ENCODE results near the gene STRA6. TPM values are rescaled to one million over a fixed set of nuclear protein-coding genes. Genes with fewer than 3 reads are reported as not detected.

STRA6 gene
- polyA plus RNA-seq, 6 donors from 2014 or later, result not detected

DNA sequence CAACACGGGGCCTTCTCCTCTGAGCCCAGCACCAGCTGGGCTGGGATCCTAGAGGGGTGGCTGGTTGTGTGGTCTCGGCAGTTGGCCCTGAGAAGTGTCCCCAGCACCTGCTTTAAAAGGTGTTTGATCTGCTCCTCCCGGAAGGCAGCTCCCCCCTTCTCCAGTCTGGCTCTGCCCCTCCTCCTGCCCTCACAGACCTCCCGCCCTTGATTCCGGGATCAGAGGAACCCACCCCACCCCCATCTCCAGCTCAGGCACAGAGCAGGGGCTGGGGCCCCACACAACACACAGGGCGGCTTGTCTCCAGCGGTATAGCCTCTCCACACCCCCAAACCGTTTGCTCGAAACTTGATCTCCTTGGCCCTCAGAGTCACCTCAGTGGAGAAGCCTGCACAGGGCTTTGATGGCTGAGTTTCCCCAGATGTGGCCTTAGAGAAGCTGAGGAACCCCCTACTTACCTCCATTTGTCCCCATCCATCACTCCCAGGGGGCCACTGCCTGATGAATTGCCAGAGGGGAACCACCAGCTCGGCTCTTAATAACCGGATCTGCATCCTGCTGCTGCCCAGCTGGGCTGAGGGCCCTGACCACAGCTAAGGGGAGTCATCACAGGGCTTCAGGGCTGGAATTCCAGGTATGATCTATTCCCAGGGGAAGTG lies 6.4 kb upstream of the STRA6 start:
- no peak for ATAC-seq (ENCODE audit: low read depth in 2 of 2)
- H3K4me3 Mint-ChIP-seq, result no peak overlapping the region
- H3K9me3 Mint-ChIP-seq, result peaks cover 0 to 6% (median 4%) of the 10 kb centered on the region in 7 donors
- no peak overlapping the region for H3K27ac Mint-ChIP-seq
- no peaks in the 10 kb centered on the region for H3K36me3 Mint-ChIP-seq
- no peak for DNase-seq
- H3K4me1 Mint-ChIP-seq, result no peaks in the 10 kb centered on the region
- peaks cover 18 to 49% (median 37%) of the 10 kb centered on the region in 3 donors for H3K27me3 Mint-ChIP-seq

DNA sequence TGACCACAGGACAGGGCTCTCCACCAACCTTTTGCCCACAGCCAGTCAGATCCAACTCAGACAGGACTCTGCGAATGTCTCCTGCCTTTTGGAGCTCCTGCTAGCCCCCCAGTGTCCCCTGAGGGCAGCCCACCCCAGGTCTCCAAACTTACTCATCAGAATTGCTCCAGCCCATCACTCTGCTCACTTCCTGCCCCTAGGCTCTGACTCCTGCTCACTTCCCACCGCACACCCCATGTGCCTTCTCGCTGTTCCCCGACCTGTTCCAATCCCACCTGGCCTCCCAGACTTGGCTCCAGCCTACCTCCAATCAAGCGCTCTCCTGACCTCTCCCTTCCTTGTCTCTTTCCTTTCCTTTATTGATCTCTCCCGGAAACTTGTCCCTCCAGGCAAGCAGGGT lies 5.9 kb upstream of the STRA6 start:
- H3K9me3 Mint-ChIP-seq, result peaks cover 0 to 6% (median 4%) of the 10 kb centered on the region in 7 donors
- no peaks in the 10 kb centered on the region for H3K36me3 Mint-ChIP-seq
- ATAC-seq (ENCODE audit: low read depth in 2 of 2), result no peak
- H3K4me1 Mint-ChIP-seq, result no peaks in the 10 kb centered on the region
- DNase-seq, result no peak
- H3K27me3 Mint-ChIP-seq, result peaks cover 18 to 53% (median 37%) of the 10 kb centered on the region in 3 donors
- H3K27ac Mint-ChIP-seq, result no peak overlapping the region
- H3K4me3 Mint-ChIP-seq, result no peak overlapping the region

DNA sequence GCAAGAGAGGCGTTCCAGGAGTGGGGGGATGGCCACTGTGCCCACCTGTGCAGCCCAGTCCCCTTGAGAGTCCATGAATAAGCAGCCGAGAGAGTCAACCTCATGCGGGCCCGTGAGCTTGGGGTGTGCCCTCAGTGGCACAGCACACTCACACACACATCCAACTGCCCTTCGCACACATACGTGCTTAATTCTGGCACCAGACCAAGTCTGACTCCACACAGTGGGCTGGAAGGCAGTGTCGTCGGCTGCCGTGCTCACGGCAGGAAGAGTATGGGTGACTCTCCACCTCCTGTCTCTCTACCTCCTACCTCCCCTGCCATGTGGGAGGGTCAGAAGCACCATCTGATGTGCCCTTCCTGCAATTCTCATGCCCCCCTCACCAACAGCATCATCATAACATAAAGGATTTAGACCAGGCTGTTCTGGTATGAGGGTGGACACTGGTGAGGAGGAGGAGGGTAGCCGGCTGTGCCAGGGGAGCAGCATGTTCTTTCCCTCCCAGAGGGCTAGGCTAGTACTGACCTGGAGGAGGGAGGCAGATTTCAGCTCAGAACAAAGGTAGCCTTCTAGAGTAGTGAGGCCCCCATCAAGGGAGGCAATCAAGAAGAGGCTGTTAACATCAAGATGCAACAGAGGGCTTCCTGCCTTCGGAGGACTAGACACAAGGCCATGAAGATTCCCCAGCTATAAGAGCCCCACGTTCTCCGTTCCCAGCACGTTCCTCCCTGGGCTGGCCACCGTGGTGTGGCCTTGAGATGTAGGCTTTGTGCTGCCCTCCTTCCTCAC lies 5.3 kb upstream of the STRA6 start:
- no peaks in the 10 kb centered on the region for H3K36me3 Mint-ChIP-seq
- no peak overlapping the region for H3K4me3 Mint-ChIP-seq
- ATAC-seq (ENCODE audit: low read depth in 2 of 2), result no peak
- no peak for DNase-seq
- H3K27ac Mint-ChIP-seq, result no peak overlapping the region
- peaks cover 0 to 6% (median 4%) of the 10 kb centered on the region in 7 donors for H3K9me3 Mint-ChIP-seq
- no peaks in the 10 kb centered on the region for H3K4me1 Mint-ChIP-seq
- peaks cover 22 to 60% (median 44%) of the 10 kb centered on the region in 3 donors for H3K27me3 Mint-ChIP-seq

DNA sequence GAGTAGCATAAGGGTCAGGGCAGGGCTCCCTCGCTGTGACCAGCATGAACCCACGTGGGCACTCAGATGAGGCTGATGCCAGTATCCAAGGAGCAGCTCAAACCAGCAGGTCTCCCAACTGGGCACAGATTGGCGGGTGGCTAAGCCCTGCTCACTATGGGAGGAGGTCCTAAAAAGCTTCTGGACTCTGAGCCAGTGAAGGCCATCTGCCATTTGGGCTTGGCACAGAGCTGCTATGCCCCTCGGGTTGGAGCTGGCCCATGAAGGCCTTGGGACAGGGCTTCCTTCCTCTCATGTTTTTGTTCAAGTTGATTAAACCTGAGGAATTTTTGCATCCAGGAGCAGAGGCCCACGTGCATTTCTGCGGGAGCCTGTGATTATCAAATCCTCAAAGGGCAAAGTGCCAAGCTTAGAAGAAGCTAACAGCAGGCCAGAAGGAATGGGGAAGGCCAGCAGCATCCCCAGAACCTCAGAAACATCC lies 4.3 kb upstream of the STRA6 start:
- Mint-ChIP-seq H3K4me3 (no peak overlapping the region), H3K27ac (no peak overlapping the region), H3K27me3 (peaks cover 22 to 64% (median 48%) of the 10 kb centered on the region in 3 donors), H3K36me3 (no peaks in the 10 kb centered on the region), H3K9me3 (peaks cover 0 to 6% (median 4%) of the 10 kb centered on the region in 7 donors), H3K4me1 (no peaks in the 10 kb centered on the region)
- ATAC-seq (ENCODE audit: low read depth in 2 of 2) (no peak), DNase-seq (no peak)

GRCh38 chr15:74205582-74205947 lies 3.0 kb upstream of the STRA6 start:
- Mint-ChIP-seq H3K36me3 (no peaks in the 10 kb centered on the region), H3K9me3 (peaks cover 0 to 2% (median 0%) of the 10 kb centered on the region in 7 donors), H3K4me1 (no peaks in the 10 kb centered on the region), H3K4me3 (no peak overlapping the region), H3K27ac (no peak overlapping the region), H3K27me3 (peaks cover 15 to 61% (median 56%) of the 10 kb centered on the region in 3 donors)
- ATAC-seq (ENCODE audit: low read depth in 2 of 2) (no peak), DNase-seq (no peak)

GRCh38 chr15:74203914-74204431 lies 1.4 kb upstream of the STRA6 start:
- no peaks in the 10 kb centered on the region for H3K36me3 Mint-ChIP-seq
- DNase-seq (no peak), ATAC-seq (ENCODE audit: low read depth in 2 of 2) (no peak)
- no peak overlapping the region for H3K27ac Mint-ChIP-seq
- no peak overlapping the region for H3K4me3 Mint-ChIP-seq
- peaks cover 0 to 2% (median 0%) of the 10 kb centered on the region in 7 donors for H3K9me3 Mint-ChIP-seq
- H3K27me3 Mint-ChIP-seq, result peaks cover 10 to 54% (median 42%) of the 10 kb centered on the region in 3 donors
- H3K4me1 Mint-ChIP-seq, result no peaks in the 10 kb centered on the region

GRCh38 chr15:74201710-74202420 lies 722 bp downstream of the STRA6 start:
- Mint-ChIP-seq H3K27ac (no peak overlapping the region), H3K4me1 (no peaks in the 10 kb centered on the region), H3K9me3 (peaks cover 0 to 2% (median 0%) of the 10 kb centered on the region in 7 donors), H3K27me3 (peaks cover 4 to 36% (median 32%) of the 10 kb centered on the region in 3 donors), H3K36me3 (no peaks in the 10 kb centered on the region), H3K4me3 (no peak overlapping the region)
- DNase-seq, result no peak
- no peak for ATAC-seq (ENCODE audit: low read depth in 2 of 2)

DNA sequence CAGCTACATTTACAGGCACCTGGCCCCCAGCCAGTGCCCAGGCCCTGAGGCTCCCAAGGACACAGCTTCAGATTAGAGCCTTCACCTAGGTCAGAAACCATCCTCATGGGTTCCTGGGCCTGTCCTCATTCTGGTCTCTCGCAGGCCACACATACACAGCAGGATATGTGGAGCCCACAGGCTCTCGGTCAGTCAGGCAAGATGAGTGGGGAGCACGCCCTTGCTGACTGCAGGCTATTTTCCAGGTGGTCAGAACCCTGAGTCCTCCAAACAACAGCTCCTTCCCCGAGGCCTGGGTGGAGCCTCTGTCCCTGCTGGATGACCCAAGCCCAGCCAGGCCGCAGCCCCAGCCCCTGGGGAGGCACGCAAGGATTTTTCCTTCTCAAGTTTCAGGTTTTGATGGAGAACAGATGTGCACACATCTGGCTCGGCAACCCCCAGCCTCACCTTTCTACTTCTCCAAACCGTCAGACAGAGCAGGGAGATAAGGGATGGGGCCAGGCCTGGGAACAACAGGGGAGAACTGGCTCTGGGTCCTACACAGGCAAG lies 1.6 kb downstream of the STRA6 start:
- DNase-seq, result no peak
- no peaks in the 10 kb centered on the region for H3K36me3 Mint-ChIP-seq
- ATAC-seq (ENCODE audit: low read depth in 2 of 2), result no peak
- H3K9me3 Mint-ChIP-seq, result no peaks in the 10 kb centered on the region
- no peaks in the 10 kb centered on the region for H3K4me1 Mint-ChIP-seq
- no peak overlapping the region for H3K4me3 Mint-ChIP-seq
- H3K27me3 Mint-ChIP-seq, result peaks cover 4 to 36% (median 32%) of the 10 kb centered on the region in 3 donors
- H3K27ac Mint-ChIP-seq, result no peak overlapping the region

DNA sequence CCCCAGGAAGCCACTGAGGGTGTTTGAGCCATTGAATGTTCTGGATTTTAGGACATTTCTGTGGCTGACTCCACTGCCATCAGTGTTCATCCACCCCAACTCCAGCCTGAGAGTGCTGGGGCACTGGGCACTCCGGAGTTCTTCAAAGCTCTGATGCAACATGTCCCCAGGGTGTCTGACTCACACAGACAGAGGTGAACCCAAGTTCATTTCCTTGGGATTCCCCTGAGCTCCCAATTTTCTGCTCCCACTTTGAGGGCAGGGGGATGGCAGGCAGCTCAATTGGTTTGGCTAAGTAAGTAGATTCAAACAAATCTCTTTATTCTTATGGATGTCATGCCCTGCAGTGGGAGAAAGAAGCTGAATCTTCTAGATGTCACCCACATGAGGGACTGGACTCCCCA lies 2.2 kb downstream of the STRA6 start:
- no peaks in the 10 kb centered on the region for H3K36me3 Mint-ChIP-seq
- DNase-seq (no peak), ATAC-seq (ENCODE audit: low read depth in 2 of 2) (no peak)
- no peak overlapping the region for H3K4me3 Mint-ChIP-seq
- no peaks in the 10 kb centered on the region for H3K4me1 Mint-ChIP-seq
- no peak overlapping the region for H3K27ac Mint-ChIP-seq
- no peaks in the 10 kb centered on the region for H3K9me3 Mint-ChIP-seq
- H3K27me3 Mint-ChIP-seq, result peaks cover 4 to 36% (median 32%) of the 10 kb centered on the region in 3 donors

DNA sequence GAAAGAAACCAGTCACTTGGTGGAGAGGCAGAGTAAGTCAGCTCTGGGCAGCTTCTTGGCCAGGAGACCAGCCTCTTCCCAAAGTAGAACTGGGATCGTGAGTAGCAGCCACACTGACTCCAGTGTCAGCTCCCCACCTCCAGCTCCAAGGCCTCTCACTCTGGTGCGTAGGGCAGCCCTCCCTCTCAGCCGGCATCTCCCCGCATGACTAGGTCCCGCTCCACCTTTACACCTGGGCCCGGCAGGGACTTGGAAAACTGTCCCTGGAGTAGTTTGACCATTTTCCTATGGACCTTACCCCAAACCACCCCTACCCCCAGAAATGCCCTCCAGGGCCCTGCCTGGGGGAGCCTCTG lies 3.3 kb downstream of the STRA6 start:
- no peak for ATAC-seq (ENCODE audit: low read depth in 2 of 2)
- Mint-ChIP-seq H3K4me3 (no peak overlapping the region), H3K9me3 (no peaks in the 10 kb centered on the region), H3K4me1 (no peaks in the 10 kb centered on the region), H3K27me3 (peaks cover 4 to 32% (median 27%) of the 10 kb centered on the region in 3 donors), H3K36me3 (no peaks in the 10 kb centered on the region), H3K27ac (no peak overlapping the region)
- no peak for DNase-seq

GRCh38 chr15:74197176-74197965 lies 5.2 kb downstream of the STRA6 start:
- H3K9me3 Mint-ChIP-seq, result no peaks in the 10 kb centered on the region
- H3K4me1 Mint-ChIP-seq, result no peaks in the 10 kb centered on the region
- H3K4me3 Mint-ChIP-seq, result no peak overlapping the region
- H3K27ac Mint-ChIP-seq, result no peak overlapping the region
- peaks cover 0 to 20% (median 19%) of the 10 kb centered on the region in 3 donors for H3K27me3 Mint-ChIP-seq
- ATAC-seq (ENCODE audit: low read depth in 2 of 2) (no peak), DNase-seq (no peak)
- H3K36me3 Mint-ChIP-seq, result no peaks in the 10 kb centered on the region

DNA sequence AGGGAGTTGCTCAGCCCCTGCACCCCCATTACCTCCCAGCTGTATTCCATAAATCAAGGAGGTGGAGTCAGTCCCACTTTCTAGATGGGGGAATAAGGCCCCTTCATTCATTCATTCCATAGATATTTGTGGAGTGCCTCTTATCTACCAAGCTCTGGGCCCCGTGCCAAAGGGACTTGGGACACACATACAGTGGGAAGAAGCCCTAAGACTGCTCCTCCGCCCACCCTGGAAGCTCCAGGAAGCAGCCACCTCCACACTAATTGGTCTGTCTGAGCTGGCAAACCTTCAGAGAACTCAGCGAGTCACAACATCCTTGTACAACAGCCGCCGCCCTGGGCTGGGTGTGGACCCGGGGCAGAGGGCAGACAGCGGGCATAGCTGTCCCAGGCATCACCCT lies 6.4 kb downstream of the STRA6 start:
- no peaks in the 10 kb centered on the region for H3K9me3 Mint-ChIP-seq
- no peak overlapping the region for H3K27ac Mint-ChIP-seq
- DNase-seq, result no peak
- no peak overlapping the region for H3K4me3 Mint-ChIP-seq
- H3K4me1 Mint-ChIP-seq, result no peaks in the 10 kb centered on the region
- peaks cover 0 to 20% (median 12%) of the 10 kb centered on the region in 3 donors for H3K27me3 Mint-ChIP-seq
- no peaks in the 10 kb centered on the region for H3K36me3 Mint-ChIP-seq
- ATAC-seq (ENCODE audit: low read depth in 2 of 2), result no peak
